HepG2 (cell line): ENCODE results near the gene PIEZO1. TPM values are rescaled to one million over a fixed set of nuclear protein-coding genes. Genes with fewer than 3 reads are reported as not detected.

Experiments
- ATAC-seq: fragments of 200-7000 bp; cut with Tn5 transposase; 3 replicates; pipeline ENCODE4 v1.9.1; 2020; ENCODE audit warnings: mild to moderate bottlenecking, moderate library complexity
- BruUV-seq: library from RNA; stranded (reverse); fragments of 400-500 nt; replicated peaks from 2 replicates; lab custom pipeline; 2021; lab: Mats Ljungman, UMichigan
- CTCF ChIA-PET: fragments of 300-600 bp; formaldehyde crosslinking; extraction: SDS; loops from one replicate; lab custom pipeline; 2021; ENCODE audit warnings: low total read pairs, inconsistent platforms, low intra/inter-chr PET ratio; lab: Yijun Ruan, JAX
- POLR2A ChIA-PET: fragments of 350-600 bp; sonication (Branson Sonifier 250); formaldehyde crosslinking; loops from one replicate; lab custom pipeline; 2020; ENCODE audit warnings: antibody characterized with exemption, inconsistent platforms; lab: Yijun Ruan, JAX
- DNase-seq: peaks from one replicate; pipeline ENCODE4 v3.0.0-alpha.2; 2015; ENCODE audit warnings: low spot score
- FAIRE-seq: peaks from 3 replicates; lab custom pipeline; 2011; peaks lifted over from hg19 to GRCh38; lab: Jason Lieb, UNC
- H2AFZ ChIP-seq: one replicate; pipeline ENCODE4 v1.6.1; 2011; ENCODE audit warnings: low read length, inconsistent platforms
- H3K27ac ChIP-seq: fragments of 300-600 bp; 3 replicates; pipeline ENCODE4 v1.8.0; 2011; ENCODE audit warnings: mixed run types, mild to moderate bottlenecking, mixed read lengths, low read length, inconsistent platforms; ENCODE audit not compliant: insufficient read depth; ENCODE audit errors: extremely low read length
- H3K27me3 ChIP-seq, 2 experiments: fragments of 200-600 bp in 1 of 2; 2 replicates in 1 of 2; 3 replicates in 1 of 2; pipeline versions ENCODE4 v1.6.0 to v1.8.0; 2011; ENCODE audit warnings: low read length in 2 of 2, mild to moderate bottlenecking in 2 of 2, moderate library complexity in 2 of 2, inconsistent platforms in 1 of 2; ENCODE audit not compliant: insufficient read depth in 2 of 2, control insufficient read depth in 1 of 2
- H3K36me3 ChIP-seq, 2 experiments: fragments of 200-600 bp in 1 of 2; replicated peaks in 1 of 2; 2 replicates in 1 of 2; 3 replicates in 1 of 2; pipeline versions ENCODE4 v1.5.1 to v1.8.0; 2011; ENCODE audit warnings: low read length in 2 of 2, inconsistent platforms in 1 of 2; ENCODE audit not compliant: insufficient read depth in 2 of 2, control insufficient read depth in 1 of 2
- H3K4me1 ChIP-seq: 2 replicates; pipeline ENCODE4 v1.5.1; 2012; ENCODE audit warnings: low read length, inconsistent platforms; ENCODE audit not compliant: insufficient read depth
- H3K4me2 ChIP-seq: 2 replicates; pipeline ENCODE4 v1.6.0; 2011; ENCODE audit warnings: low read depth, low read length, inconsistent platforms
- H3K4me3 ChIP-seq, 3 experiments: fragments of 200-600 bp in 1 of 3; sonication (generic), shearing (Covaris generic) in 1 of 3; replicated peaks in 1 of 3; 2 replicates each; pipeline ENCODE4 v1.5.1; 2011 to 2016; ENCODE audit warnings: low read length in 3 of 3, inconsistent platforms in 2 of 3, low read depth in 2 of 3, mild to moderate bottlenecking in 2 of 3, control low read depth in 1 of 3, mixed read lengths in 1 of 3; ENCODE audit not compliant: insufficient read depth in 1 of 3
- H3K79me2 ChIP-seq: one replicate; pipeline ENCODE4 v1.6.1; 2011; ENCODE audit warnings: low read length, inconsistent platforms; ENCODE audit not compliant: insufficient read depth
- H3K9ac ChIP-seq: 2 replicates; pipeline ENCODE4 v1.6.0; 2011; ENCODE audit warnings: mild to moderate bottlenecking, low read depth, low read length, inconsistent platforms; ENCODE audit not compliant: insufficient read depth
- H3K9me3 ChIP-seq: 2 replicates; pipeline ENCODE4 v1.5.1; 2012; ENCODE audit warnings: mild to moderate bottlenecking, low read length
- H4K20me1 ChIP-seq: 2 replicates; pipeline ENCODE4 v1.6.0; 2011; ENCODE audit warnings: inconsistent platforms, mild to moderate bottlenecking, low read length, moderate library complexity; ENCODE audit not compliant: insufficient read depth
- BCL3 ChIP-seq: sonication (generic); formaldehyde crosslinking; IDR thresholded peaks from 2 replicates; pipeline ENCODE4 v1.5.1; 2020; ENCODE audit warnings: mild to moderate bottlenecking, missing genetic modification reagents, moderate library complexity
- CBFB ChIP-seq: sonication (generic); formaldehyde crosslinking; IDR thresholded peaks from 2 replicates; pipeline ENCODE4 v1.4.0; 2020; ENCODE audit warnings: missing genetic modification reagents
- FOXA1 ChIP-seq, 2 experiments: fragments of 450-650 bp in 1 of 2; sonication (generic) in 1 of 2; formaldehyde crosslinking in 1 of 2; IDR thresholded peaks; 2 replicates each; pipeline versions ENCODE4 v1.4.0 to v1.6.1; 2016 to 2020; ENCODE audit warnings: missing genetic modification reagents in 1 of 2
- GABPB1 ChIP-seq: IDR thresholded peaks from 2 replicates; pipeline ENCODE4 v1.6.1; 2016; ENCODE audit warnings: mild to moderate bottlenecking, missing genetic modification reagents, moderate library complexity, missing compliant biosample characterization
- HNRNPK ChIP-seq: fragments of 200-400 bp; formaldehyde crosslinking; IDR thresholded peaks from 2 replicates; pipeline ENCODE4 v1.6.1; 2018; ENCODE audit warnings: low read length, low read depth, moderate library complexity, mild to moderate bottlenecking; ENCODE audit not compliant: poor library complexity, severe bottlenecking
- KDM3A ChIP-seq: IDR thresholded peaks from 2 replicates; pipeline ENCODE4 v1.6.1; 2018; ENCODE audit warnings: low read depth, missing compliant biosample characterization
- MBD4 ChIP-seq: IDR thresholded peaks from 2 replicates; pipeline ENCODE4 v1.6.1; 2012; ENCODE audit warnings: low read length, inconsistent platforms, borderline replicate concordance
- TCF7L2 ChIP-seq: IDR thresholded peaks from 2 replicates; pipeline ENCODE4 v1.6.1; 2011; ENCODE audit warnings: mild to moderate bottlenecking, low read depth, low read length, moderate library complexity
- ZNF468 ChIP-seq: sonication (generic); formaldehyde crosslinking; IDR thresholded peaks from 2 replicates; pipeline ENCODE4 v1.8.0; 2022; ENCODE audit warnings: mild to moderate bottlenecking, moderate library complexity, missing genetic modification reagents
- ZNF550 ChIP-seq: sonication (generic); formaldehyde crosslinking; IDR thresholded peaks from 2 replicates; pipeline ENCODE4 v1.4.0; 2020; ENCODE audit warnings: mild to moderate bottlenecking, missing genetic modification reagents, borderline replicate concordance
- ZNF576 ChIP-seq: sonication (generic); formaldehyde crosslinking; IDR thresholded peaks from 2 replicates; pipeline ENCODE4 v1.4.0; 2020; ENCODE audit warnings: mild to moderate bottlenecking, missing genetic modification reagents
- WGBS: methylation state at CpG from one replicate; pipeline ENCODE4 v1.1.6; 2017; ENCODE audit warnings: low lambda C conversion rate; 5-methylcytosine and 5-hydroxymethylcytosine counted together
- in situ Hi-C: cut with HindIII; loops from 2 replicates; pipeline ENCODE4 v1.10.0; 2017; ENCODE audit warnings: low pct_unique_long_range_greater_than_20kb; ENCODE audit not compliant: extremely low pct_ligation_motif_present
- intact Hi-C: fragments of 100-400 bp; cut with micrococcal nuclease; formaldehyde crosslinking; loops from one replicate; pipeline ENCODE4 v1.10.0; 2022; ENCODE audit not compliant: unreplicated experiment
- polyA plus RNA-seq, 8 experiments: library from polyadenylated mRNA; depleted of rRNA in 3 of 8; stranded (reverse) in 7 of 8; unstranded in 1 of 8; fragments of >200 nt; fragmentation: Illumina TruSeq in 4 of 8; extraction: Trizol in 4 of 8; gene quantifications; 2 replicates each; pipeline versions ENCODE4 v1.2.1 to v1.2.3, GENCODE V29; 2011 to 2016; ENCODE audit warnings: low read depth in 4 of 8, missing spikeins in 1 of 8, mixed read lengths in 1 of 8; ENCODE audit not compliant: insufficient read depth in 1 of 8
- total RNA-seq, 5 experiments: library from RNA; depleted of rRNA; stranded (reverse); fragments of >200 nt; fragmentation: Illumina TruSeq; extraction: Trizol; gene quantifications; 2 replicates each; pipeline ENCODE4 v1.2.3, GENCODE V29; 2016; ENCODE audit warnings: low read depth in 1 of 5
- TF ChIP-seq, protein P1 (sequence below), 2 experiments: fragments of 450-650 bp in 1 of 2; sonication (generic) in 1 of 2; formaldehyde crosslinking; IDR thresholded peaks; 2 replicates each; pipeline versions ENCODE4 v1.5.0 to v1.8.0; 2020 to 2022; ENCODE audit warnings: mild to moderate bottlenecking in 1 of 2, missing genetic modification reagents in 1 of 2

The PIEZO1 gene
- total and polyA plus RNA-seq, 2 of the 13 experiments (the other 11 are each of a cell fraction or from before 2014, with no cell fraction given): 67.9 to 85.0 TPM

GRCh38 chr16:88767546-88768070, 17.4 kb downstream of the PIEZO1 start:
- H3K79me2 ChIP-seq: peaks cover 24% of the 10 kb centered on the region
- TF ChIP-seq GABPB1 (CRISPR knock-in tag) (no peak), ZNF468 (CRISPR knock-in tag) (no peak), BCL3 (CRISPR knock-in tag) (no peak), FOXA1 (IDR thresholded peaks at IDR 0.05) (no peak), FOXA1 (CRISPR knock-in tag; IDR thresholded peaks at IDR 0.05) (no peak), KDM3A (CRISPR knock-in tag) (no peak), ZNF550 (CRISPR knock-in tag) (no peak), CBFB (CRISPR knock-in tag) (no peak), ZNF576 (CRISPR knock-in tag) (no peak), HNRNPK (no peak), MBD4 (no peak), TCF7L2 (no peak)
- TF ChIP-seq, protein P1, sequence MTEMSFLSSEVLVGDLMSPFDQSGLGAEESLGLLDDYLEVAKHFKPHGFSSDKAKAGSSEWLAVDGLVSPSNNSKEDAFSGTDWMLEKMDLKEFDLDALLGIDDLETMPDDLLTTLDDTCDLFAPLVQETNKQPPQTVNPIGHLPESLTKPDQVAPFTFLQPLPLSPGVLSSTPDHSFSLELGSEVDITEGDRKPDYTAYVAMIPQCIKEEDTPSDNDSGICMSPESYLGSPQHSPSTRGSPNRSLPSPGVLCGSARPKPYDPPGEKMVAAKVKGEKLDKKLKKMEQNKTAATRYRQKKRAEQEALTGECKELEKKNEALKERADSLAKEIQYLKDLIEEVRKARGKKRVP (CRISPR knock-in tag; IDR thresholded peaks at IDR 0.05): no peak
- ATAC-seq (no peak), FAIRE-seq (no peak), DNase-seq (no peak)
- H3K27ac ChIP-seq: no peak overlapping the region
- H3K9ac ChIP-seq: no peak overlapping the region
- 98% methylated on average over 8 of the region's 12 CpGs for WGBS
- H3K36me3 ChIP-seq: peaks cover 0 to 4% of the 10 kb centered on the region in 2 experiments; a peak in 3 of 5 replicates
- H4K20me1 ChIP-seq: peaks cover 33% of the 10 kb centered on the region; the same call in 1 of the 2 replicates
- ChIA-PET POLR2A (no interaction called here), CTCF (no interaction called here)
- H3K27me3 ChIP-seq: no peaks in the 10 kb centered on the region
- H3K4me3 ChIP-seq: no peak overlapping the region
- no peak overlapping the region for H2AFZ ChIP-seq
- in situ Hi-C loops (no loop called here), intact Hi-C loops (no loop called here)
- BruUV-seq: no TSS peak
- H3K9me3 ChIP-seq: no peaks in the 10 kb centered on the region
- H3K4me2 ChIP-seq: no peak overlapping the region
- H3K4me1 ChIP-seq: peaks cover 56% of the 10 kb centered on the region
